Endodermal cell (in vitro differentiated cells): Measurements from ENCODE around the gene GZMB. TPM values are rescaled to one million over a fixed set of nuclear protein-coding genes. Genes with fewer than 3 reads are reported as not detected.

Experiments used
- DNase-seq: peaks from one replicate; pipeline ENCODE4 v3.0.0-alpha.2; 2017
- H3K27ac ChIP-seq: 2 replicates; pipeline ENCODE4 v1.5.1; 2013; ENCODE audit warnings: mild to moderate bottlenecking, low read depth, low read length, moderate library complexity
- H3K27me3 ChIP-seq: 2 replicates; pipeline ENCODE4 v1.6.1; 2013; ENCODE audit warnings: mild to moderate bottlenecking, low read length, moderate library complexity; ENCODE audit not compliant: insufficient read depth, control insufficient read depth, poor library complexity, severe bottlenecking
- H3K36me3 ChIP-seq: 2 replicates; pipeline ENCODE4 v1.7.0; 2013; ENCODE audit warnings: mild to moderate bottlenecking, low read length, moderate library complexity; ENCODE audit not compliant: control insufficient read depth, insufficient read depth
- H3K4me1 ChIP-seq: one replicate; pipeline ENCODE4 v1.7.0; 2013; ENCODE audit warnings: low read length; ENCODE audit not compliant: control insufficient read depth, insufficient read depth
- H3K4me3 ChIP-seq: 2 replicates; pipeline ENCODE4 v1.5.1; 2013; ENCODE audit warnings: mild to moderate bottlenecking, low read length, moderate library complexity
- H3K9ac ChIP-seq: 2 replicates; pipeline ENCODE4 v1.6.1; 2013; ENCODE audit warnings: mild to moderate bottlenecking, low read length, moderate library complexity; ENCODE audit not compliant: poor library complexity, severe bottlenecking; ENCODE audit errors: extremely low read depth
- H3K9me3 ChIP-seq: 2 replicates; pipeline ENCODE4 v1.6.1; 2013; ENCODE audit warnings: mild to moderate bottlenecking, low read length, moderate library complexity; ENCODE audit not compliant: control insufficient read depth
- H3K27ac Mint-ChIP-seq: 2 replicates; pipeline ENCODE4 v1.8.0; 2020; ENCODE audit warnings: mixed read lengths
- H3K27me3 Mint-ChIP-seq: 2 replicates; pipeline ENCODE4 v1.8.0; 2021; ENCODE audit warnings: mild to moderate bottlenecking, mixed read lengths; ENCODE audit not compliant: insufficient read depth
- H3K36me3 Mint-ChIP-seq: 2 replicates; pipeline ENCODE4 v1.8.0; 2020; ENCODE audit warnings: low read depth, mixed read lengths
- H3K4me1 Mint-ChIP-seq: 2 replicates; pipeline ENCODE4 v1.8.0; 2020; ENCODE audit warnings: mixed read lengths
- H3K4me3 Mint-ChIP-seq: 2 replicates; pipeline ENCODE4 v1.8.0; 2020; ENCODE audit warnings: mild to moderate bottlenecking, moderate library complexity, mixed read lengths
- H3K9me3 Mint-ChIP-seq: 2 replicates; pipeline ENCODE4 v1.8.0; 2020; ENCODE audit warnings: mild to moderate bottlenecking, mixed read lengths
- CTCF ChIP-seq: fragments of 200-600 bp; sonication (generic); conservative IDR thresholded peaks from 2 replicates; pipeline ENCODE4 v1.5.0; 2021; ENCODE audit warnings: antibody characterized with exemption, mild to moderate bottlenecking
- WGBS, 2 experiments: methylation state at CpG; one replicate each; pipeline versions ENCODE4 v1.1.5 to v1.1.7; 2013; ENCODE audit warnings: missing lambda C conversion rate in 2 of 2, mixed read lengths in 1 of 2; ENCODE audit not compliant: insufficient coverage in 1 of 2, insufficient read length in 1 of 2; 5-methylcytosine and 5-hydroxymethylcytosine counted together
- total RNA-seq, 2 donors: library from RNA; stranded (reverse); fragmentation: NEBNext Ultra II Directional in 1 of 2; extraction: Animal tissue kit (Norgen Biotek cat#: 25700) in 1 of 2; gene quantifications; 2 replicates in 1 of 2; 3 replicates in 1 of 2; pipeline ENCODE4 v1.2.1, GENCODE V29; 2021

GZMB gene
- total RNA-seq, 2 donors from 2014 or later: not detected

- H3K4me1 ChIP-seq: peaks cover 4% of the 10 kb centered on the region
- no peak overlapping the region for H3K4me3 ChIP-seq
- H3K9ac ChIP-seq: no peak overlapping the region
- H3K27me3 ChIP-seq: no peaks in the 10 kb centered on the region
- 93 to 100% methylated on average over 1 to 2 of the region's 2 CpGs for WGBS, 2 experiments
- no peak overlapping the region for H3K27ac ChIP-seq
- Mint-ChIP-seq H3K36me3 (no peaks in the 10 kb centered on the region), H3K9me3 (no peaks in the 10 kb centered on the region), H3K27me3 (no peaks in the 10 kb centered on the region), H3K4me3 (no peak overlapping the region), H3K4me1 (no peaks in the 10 kb centered on the region), H3K27ac (no peak overlapping the region)
- TF ChIP-seq CTCF: no peak
- H3K36me3 ChIP-seq: no peaks in the 10 kb centered on the region
- DNase-seq: no peak
- H3K9me3 ChIP-seq: no peaks in the 10 kb centered on the region
These were observed 20.2 kb downstream of the GZMB start for GRCh38 chr14:24613747-24614146.

- peaks cover 4% of the 10 kb centered on the region for H3K4me1 ChIP-seq
These were observed 20.7 kb downstream of the GZMB start for GRCh38 chr14:24613241-24613640.

GRCh38 chr14:24612196-24612595 lies 21.8 kb downstream of the GZMB start:
- no peaks in the 10 kb centered on the region for H3K27me3 Mint-ChIP-seq
- Histone ChIP-seq H3K27me3 (no peaks in the 10 kb centered on the region), H3K9me3 (no peaks in the 10 kb centered on the region), H3K4me1 (peaks cover 4% of the 10 kb centered on the region), H3K27ac (no peak overlapping the region), H3K9ac (no peak overlapping the region), H3K4me3 (no peak overlapping the region), H3K36me3 (no peaks in the 10 kb centered on the region)
- no peak overlapping the region for H3K4me3 Mint-ChIP-seq
- no peak overlapping the region for H3K27ac Mint-ChIP-seq
- H3K4me1 Mint-ChIP-seq: no peaks in the 10 kb centered on the region
- H3K36me3 Mint-ChIP-seq: no peaks in the 10 kb centered on the region
- no peak for DNase-seq
- H3K9me3 Mint-ChIP-seq: no peaks in the 10 kb centered on the region
- no peak for TF ChIP-seq CTCF

More at GRCh38 chr14:24613241-24613640, 20.7 kb downstream of the GZMB start:
- H3K27ac Mint-ChIP-seq: no peak overlapping the region
- Histone ChIP-seq H3K36me3 (no peaks in the 10 kb centered on the region), H3K9ac (no peak overlapping the region), H3K9me3 (no peaks in the 10 kb centered on the region), H3K27me3 (no peaks in the 10 kb centered on the region), H3K27ac (no peak overlapping the region), H3K4me3 (no peak overlapping the region)
- no peaks in the 10 kb centered on the region for H3K36me3 Mint-ChIP-seq
- no peak for DNase-seq
- no peaks in the 10 kb centered on the region for H3K9me3 Mint-ChIP-seq
- H3K27me3 Mint-ChIP-seq: no peaks in the 10 kb centered on the region
- no peak overlapping the region for H3K4me3 Mint-ChIP-seq
- no peaks in the 10 kb centered on the region for H3K4me1 Mint-ChIP-seq
- WGBS, 2 experiments: 20 to 74% methylated on average over 1 of the region's 1 CpG
- TF ChIP-seq CTCF: no peak
